HTR-8/SVneo (cell line): Measurements from ENCODE around the gene PCNX2.
A peak's percentile ranks its signal among the peaks of the same experiment; 100 is the strongest.

Experiments
- DNase-seq: peaks from one replicate; pipeline ENCODE4 v3.0.0; 2011; ENCODE audit warnings: low spot score, mixed read lengths; ENCODE audit not compliant: insufficient read length
- FAIRE-seq: peaks from 2 replicates; lab custom pipeline; 2011; peaks lifted over from hg19 to GRCh38; lab: Jason Lieb, UNC

The PCNX2 gene

DNA sequence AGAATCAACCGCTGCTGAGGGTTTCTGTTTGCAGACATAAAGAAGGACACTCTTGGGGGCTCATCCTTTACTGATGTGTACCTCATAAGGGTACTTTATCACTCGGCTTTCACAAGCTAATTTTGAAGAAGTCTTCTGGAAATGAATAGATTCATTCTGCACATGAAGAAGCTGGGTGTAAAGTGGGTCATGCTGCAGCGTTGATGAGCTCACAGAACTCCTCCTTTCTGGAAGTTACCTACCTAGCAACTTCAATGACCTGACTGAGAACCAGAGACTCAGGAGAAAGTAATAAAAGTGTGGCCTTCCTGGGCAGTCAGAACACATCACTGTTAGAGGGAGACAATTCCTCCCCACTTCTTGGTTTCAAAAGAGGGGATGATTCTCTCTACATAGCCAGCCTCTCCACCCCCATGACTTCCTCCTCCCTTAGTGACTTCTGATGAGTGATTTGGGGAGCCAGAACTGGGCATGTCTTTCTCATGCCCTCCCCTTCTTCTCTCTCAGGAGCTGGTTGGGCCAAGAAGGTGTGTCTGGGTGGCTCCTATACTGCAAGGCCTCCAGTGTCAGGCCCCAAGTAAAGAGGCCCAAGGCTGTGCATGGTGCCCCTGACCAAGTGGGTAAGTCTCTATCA is 27.0 kb downstream of the PCNX2 start:
- DNase-seq (no peak), FAIRE-seq (no peak)

DNA sequence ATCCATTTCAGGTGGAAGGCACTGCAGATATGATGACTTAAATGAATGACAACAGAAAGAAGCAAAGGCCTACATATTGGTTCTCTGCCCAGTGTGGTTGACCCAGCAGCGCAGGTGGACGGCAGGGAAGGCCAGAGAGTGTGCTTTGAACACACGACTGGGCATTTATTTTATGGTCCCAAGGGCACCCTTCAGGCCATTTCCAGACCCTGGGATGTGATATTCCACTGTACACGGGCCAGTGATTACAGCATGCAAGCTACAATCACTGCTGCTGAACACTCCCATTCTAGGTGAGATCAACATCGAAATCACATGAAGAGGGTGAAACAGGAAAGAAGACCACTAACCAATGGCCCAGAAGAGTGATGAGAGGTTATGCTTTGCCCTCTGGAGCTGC is 33.8 kb downstream of the PCNX2 start:
- DNase-seq (no peak), FAIRE-seq (no peak)

DNA sequence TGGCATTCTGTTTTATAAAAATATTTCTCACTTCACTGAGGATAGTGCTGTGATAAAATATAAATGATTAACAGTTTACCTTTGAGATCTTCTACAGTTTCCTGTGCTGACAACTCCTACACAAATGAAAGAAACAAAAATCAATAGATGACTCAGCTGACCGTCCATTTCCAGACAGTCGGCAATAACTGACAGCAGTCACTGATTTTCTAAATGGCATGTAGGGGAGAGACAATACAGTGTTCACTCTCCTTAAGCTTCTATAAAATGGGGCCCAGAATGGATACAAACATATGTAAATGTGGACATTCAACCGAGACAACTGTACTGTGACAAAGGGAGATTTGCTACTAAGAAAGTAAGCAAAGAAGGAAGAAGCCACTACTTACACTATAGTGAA is 34.3 kb downstream of the PCNX2 start:
- FAIRE-seq (no peak), DNase-seq (no peak)

DNA sequence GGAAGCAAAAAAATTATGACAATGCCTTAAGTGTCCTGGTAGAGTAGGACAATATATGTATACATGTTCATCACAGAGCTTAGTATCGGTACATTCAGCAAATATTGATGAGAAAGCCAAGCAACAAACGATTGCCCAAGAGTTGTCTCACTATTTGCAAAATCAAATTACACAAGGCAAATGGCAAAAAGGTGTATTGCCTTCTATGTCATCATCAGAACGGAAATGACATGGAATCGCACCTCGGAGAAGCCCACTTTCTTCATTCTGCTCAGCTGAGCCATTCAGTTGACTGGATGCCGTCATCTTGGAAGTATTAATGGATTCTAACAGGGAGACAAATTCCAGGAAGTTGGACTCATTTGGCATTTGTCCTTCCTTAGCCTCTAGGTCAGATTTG is 37.7 kb downstream of the PCNX2 start:
- FAIRE-seq: no peak

DNA sequence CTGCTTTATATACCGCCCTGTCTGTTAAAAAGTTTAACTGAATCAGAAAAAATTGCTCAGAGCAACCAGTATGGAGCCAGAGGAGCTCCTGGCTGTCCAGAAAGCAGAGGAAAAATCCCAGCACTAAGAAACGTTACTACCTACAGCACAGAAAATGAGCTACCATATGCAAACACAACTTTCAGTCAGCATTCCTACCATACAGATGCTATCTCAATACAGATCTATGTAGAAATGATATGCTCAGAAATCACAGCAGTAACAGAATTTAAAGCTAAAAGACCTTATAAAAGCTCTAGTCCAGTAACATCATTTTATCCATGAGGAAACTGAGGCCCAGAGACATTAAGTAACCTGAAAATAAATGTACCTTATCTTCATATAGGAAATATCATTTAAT is 38.7 kb downstream of the PCNX2 start:
- no peak for DNase-seq
- FAIRE-seq: no peak

More for the DNA sequence above, 37.7 kb downstream of the PCNX2 start:
- DNase-seq: no peak

DNA sequence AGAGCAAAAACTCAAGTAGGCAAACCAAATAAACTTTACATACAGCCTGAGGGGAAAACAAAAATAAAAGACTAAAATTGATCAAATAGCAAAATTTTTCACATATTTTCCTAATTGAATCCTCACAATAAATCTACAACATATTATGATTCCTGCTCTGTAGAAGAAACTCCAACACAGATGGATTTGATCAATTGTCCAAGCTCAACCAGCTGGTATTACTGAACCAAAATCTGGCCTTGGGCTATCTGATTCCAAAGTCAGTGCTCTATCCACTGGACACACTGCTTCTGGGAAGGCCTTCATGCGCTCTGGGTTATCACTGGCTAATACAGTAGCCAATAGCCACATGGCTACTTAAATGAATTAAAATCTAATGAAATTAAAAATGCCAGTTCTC is 39.3 kb downstream of the PCNX2 start:
- DNase-seq (no peak), FAIRE-seq (no peak)

DNA sequence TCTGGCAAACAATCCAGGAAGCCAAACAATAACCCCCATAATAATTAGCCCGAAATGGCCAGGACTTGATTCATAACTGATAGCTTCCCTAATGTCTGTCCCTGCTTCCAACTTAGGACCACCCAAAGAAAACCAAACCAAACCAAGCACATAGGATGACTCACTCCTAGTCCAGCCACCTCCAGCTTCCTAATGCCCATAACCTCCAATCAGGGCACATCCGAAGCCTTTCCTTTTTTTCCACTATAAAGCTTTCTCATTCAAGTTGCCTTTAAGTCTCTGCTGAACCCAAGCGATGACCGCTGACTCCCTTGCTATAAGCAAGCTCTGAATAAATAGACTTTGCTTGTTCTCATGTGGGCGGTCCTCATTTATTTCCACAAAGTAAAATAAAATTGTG is 40.4 kb downstream of the PCNX2 start:
- DNase-seq (no peak), FAIRE-seq (no peak)

DNA sequence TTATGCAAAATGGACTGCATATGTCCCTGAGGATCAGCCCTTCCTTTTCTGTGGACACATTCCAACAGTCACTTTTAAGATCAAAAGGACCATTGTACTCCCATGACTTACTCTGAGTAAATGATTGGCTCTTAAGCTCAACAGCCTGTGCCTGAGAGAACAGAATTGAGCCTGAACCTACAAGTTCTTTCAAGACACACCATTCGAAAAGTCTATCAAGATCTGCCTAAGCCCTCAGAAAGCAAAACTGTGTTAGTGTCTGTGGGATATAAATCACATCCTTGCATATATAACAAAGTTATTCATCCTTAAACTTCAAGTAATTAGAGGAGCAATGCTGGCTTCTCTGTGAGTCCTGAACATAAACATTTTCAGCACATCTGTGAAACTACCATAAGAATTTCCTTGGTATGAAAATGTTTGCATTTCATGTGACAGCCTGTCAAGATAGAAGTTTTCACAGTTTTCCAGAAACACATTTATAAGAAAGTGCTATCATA is 41.6 kb downstream of the PCNX2 start:
- FAIRE-seq (no peak), DNase-seq (no peak)

DNA sequence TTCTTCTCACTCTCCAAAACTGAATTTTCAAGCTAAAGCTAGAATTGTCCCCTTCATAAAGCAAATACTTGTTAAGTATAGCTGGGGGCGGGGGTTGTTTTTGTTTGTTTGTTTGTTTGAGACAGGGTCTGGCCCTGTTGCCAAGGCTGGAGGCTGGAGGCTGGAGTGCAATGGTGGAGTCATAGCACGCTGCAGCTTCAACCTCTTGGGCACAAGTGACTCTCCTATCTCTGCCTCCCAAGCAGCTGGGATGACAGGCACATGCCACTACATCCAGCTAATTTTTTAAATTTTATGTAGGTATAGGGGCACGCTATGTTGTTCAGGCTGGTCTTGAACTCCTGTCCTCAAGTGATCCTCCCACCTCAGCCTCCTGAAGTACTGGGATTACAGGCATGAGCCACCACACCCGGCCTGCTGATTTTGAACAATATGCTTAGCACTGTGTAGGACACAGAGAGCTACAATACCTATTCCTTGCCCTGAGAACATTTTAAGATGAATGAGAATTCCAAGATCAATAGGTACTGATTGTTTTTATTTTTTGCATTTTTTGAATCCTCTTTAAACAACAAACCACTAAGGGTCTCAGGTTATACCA is 42.2 kb downstream of the PCNX2 start:
- no peak for DNase-seq
- FAIRE-seq: no peak

DNA sequence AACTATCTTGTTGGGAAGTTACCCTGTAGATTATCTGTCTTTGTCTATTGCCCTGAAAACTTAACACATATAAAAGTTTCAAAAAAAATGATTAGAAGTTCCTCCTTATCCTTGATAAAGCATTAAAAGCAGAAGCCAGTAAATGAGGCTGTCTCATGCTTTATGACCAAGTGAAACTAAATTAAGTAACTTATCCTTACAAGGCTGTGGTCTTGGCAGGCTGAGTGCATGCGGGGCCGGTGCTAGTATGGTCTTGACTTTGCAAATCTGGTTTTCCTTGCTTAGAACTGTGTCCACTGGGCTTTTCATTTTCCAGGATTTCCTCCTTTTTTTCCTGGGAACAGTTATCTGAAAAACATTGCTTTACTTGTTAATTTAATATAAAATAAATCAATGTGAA is 43.1 kb downstream of the PCNX2 start:
- FAIRE-seq (no peak), DNase-seq (no peak)

DNA sequence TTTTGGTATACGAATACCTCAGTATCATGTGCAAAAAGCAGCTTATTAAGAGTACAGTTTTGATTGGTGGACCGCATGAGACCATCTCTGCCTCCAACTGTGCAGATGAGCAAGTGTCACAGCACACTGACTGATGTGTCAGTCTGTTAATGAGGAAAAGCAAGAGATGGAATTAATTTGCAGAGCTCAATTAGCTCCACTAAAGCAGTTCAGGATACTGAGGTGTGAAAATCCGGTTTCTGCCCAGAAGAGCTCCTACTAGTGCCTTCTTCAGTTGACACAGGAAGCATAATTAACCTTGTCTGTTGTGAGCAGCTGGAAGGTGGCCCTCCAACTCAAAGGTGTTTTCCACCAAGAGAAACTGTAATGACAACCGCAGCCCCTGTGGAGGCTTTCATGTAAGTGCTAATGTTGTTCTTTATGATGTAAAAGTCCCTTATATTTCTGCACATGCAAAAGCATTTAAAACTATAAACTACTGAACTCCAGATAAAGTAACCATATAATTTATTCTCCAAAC is 44.3 kb downstream of the PCNX2 start:
- DNase-seq (no peak), FAIRE-seq (no peak)

DNA sequence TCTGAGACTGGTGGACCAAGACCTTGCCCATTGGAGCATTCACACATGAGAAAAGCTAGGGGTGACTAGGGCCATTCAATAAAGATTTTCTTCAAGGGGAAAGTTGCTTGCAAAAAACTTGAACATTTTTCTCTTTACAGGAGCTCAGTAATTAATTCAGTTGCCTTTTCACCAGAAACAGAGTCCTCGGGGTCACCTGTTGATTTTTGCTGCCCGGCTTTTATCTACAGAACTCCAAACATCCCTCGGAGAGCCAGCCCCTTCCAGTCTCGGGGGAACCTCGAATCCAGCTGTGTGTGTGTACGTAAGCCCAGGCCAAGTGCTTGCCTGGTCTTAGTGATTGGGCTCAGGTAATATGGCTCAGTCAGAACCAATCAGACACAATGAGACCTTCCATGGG is 47.5 kb downstream of the PCNX2 start:
- FAIRE-seq: no peak
- DNase-seq: no peak

DNA sequence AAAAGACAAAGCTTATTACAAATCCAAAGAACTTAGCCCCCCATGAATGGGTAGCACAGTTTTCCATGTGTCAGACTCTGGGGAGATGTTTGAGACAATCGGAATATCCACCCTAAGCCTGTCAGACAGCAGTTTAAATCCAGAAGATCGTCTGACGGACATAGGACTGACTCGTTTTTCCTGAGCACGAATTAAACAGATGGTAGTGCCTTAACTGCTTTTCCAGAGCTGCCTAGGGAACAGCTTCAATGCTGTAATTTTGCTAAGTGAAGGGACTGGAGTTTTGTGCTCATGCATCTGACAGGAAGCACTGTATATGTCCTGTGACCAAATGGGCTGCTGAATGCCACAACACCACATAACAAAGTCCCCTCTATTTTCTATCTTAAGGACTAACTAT is 48.6 kb downstream of the PCNX2 start:
- FAIRE-seq (no peak), DNase-seq (no peak)

DNA sequence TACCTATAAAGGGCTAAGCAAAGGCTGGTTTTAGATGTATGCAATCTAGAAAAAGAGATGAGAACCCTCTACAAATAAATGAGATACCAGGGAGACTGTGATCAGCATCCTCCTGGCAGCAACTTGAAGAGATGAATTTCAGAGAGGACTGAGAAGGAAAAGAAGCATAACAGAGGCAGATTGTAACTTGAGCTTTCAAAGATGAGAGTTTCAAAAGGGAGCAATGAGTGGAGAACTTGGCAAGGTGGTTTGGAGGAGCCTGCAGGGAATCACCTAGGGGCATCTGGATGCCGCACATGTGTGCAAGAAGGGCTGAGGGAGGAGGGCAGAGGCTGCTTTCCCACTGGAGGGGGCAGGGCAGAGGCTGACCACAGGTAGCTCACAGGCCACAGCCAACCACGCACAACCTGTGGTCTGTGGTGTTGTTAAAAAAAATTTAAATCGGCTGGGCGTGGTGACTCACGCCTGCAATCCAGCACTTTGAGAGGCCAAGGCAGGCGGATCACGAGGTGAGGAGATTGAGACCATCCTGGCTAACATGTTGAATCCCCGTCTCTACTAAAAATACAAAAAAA is 50.2 kb downstream of the PCNX2 start:
- DNase-seq: no peak
- FAIRE-seq: no peak

DNA sequence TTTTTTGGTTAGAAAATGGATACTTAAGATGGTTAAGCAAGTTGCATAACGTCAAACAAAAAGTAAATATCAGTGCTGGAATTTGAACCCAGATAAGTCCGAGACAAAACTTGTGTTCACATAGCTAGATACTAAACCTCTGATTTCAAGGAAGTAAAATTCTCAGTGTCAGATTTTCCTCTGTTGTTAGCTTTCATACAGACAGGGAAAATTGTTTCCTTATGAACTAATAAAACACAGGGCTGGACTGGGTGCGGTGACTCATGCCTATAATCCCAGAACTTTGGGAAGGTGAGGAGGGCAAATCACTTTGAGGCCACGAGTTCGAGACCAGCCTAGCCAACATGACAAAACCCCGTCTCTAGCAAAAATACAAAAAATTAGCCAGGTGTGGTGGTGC is 51.3 kb downstream of the PCNX2 start:
- no peak for DNase-seq
- FAIRE-seq: no peak

DNA sequence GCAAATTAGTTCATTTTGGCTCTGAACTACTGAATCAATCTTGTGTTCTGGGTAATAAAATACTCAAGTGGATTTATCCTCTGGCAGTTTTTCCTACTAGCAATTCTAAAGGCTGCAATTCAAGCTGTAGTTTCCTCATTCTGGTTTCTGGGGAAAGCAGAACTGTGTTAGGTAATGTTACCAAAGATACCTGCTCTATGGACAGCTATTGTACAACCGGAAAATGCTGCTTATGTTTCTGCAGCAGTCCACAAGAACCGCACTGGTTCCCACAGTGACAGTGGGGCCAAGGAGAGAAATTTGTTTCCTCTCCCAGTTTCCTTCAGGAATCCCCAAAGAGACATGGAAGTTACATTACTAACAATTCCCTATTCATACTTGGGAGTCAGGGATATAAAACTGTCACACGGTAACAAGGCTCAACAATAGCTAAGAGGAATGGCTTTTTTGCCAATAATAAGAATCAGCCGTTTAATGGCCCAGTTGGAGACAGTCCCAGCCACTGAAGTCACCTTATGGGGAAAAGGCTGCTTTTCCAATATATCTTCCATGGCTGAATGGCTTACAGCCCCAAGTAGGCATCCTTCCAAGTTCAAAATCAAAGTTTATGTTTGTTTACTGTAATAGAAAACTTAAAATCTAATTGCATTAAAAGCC is 52.6 kb downstream of the PCNX2 start:
- DNase-seq (no peak), FAIRE-seq (no peak)

DNA sequence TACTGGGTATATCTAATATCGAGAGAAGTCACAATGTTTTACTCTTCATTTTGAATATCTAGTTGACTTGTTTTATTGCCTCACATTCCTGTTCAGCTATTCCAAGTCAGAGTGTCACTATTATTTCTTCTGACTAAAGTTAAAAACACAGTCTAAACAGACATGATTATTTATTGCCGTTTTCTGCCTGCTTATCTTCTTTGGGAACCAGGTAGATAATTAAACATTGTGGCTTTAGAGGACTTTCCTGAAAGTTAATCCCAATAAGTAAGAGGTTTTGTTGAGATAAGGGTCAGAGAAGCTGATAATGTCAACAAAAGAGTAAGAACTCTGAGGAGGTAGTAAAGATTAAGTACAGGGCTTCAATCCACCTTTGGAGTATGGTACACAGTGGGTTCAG is 53.8 kb downstream of the PCNX2 start:
- DNase-seq (no peak), FAIRE-seq (no peak)

DNA sequence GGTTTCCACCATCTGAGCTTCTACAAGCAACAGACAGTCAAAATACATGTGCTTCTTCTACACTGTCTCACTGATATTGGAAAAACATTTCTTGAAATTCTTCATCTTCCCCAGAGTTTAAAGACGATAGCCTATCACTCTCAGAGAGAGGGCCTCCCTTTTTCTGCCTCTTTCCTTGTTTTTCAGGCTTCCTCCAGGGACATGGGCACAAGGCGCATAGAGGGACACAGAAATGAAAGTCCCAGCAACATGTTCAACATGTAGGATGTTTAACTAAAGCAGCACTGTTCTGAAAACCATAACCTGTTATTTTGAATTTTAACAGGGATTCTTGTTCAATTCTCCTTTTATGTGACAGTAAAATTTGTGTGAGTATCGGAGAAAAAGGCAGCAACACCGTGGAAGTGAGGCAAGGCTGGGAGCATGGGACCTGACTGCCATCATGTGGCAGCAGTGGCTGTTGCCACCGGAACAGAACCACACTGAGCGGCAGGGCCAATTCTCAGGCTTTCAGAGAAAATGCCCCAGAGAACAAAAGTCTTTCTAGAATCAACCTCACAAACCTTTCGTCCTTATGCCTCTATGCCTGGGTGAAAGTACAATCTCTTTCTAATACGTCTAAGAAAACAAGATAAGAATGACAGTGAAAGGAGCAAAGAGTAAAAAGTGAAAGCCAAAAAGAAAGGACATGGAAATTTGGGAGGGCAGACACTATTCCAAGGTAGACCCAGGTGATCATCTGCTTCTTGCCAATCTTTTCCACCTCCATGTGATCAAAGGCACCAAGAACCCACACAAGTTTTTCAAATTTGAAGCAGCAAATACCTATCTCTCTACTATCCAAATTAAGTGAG is 54.5 kb downstream of the PCNX2 start:
- DNase-seq: peak; percentile 43
- FAIRE-seq: peak; percentile 77

DNA sequence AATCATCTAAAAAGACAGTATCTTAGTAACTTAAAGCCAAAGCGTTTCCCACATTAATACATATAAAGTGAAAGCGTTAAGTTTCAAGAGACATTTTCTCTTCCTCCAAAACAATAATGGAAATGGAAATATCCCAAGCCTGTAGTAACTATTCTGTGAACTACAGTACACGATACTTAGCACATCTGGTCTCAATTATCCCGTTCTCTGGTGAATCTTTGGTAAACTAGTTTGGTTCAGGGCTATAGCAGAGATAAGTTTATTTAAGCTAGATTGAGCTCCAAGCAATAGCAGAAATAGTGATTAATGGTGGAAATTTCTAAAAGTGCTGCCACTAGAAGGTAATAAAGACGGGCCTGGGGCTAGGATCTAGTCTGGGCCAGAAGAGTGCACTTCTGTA is 55.2 kb downstream of the PCNX2 start:
- FAIRE-seq: no peak
- no peak for DNase-seq

DNA sequence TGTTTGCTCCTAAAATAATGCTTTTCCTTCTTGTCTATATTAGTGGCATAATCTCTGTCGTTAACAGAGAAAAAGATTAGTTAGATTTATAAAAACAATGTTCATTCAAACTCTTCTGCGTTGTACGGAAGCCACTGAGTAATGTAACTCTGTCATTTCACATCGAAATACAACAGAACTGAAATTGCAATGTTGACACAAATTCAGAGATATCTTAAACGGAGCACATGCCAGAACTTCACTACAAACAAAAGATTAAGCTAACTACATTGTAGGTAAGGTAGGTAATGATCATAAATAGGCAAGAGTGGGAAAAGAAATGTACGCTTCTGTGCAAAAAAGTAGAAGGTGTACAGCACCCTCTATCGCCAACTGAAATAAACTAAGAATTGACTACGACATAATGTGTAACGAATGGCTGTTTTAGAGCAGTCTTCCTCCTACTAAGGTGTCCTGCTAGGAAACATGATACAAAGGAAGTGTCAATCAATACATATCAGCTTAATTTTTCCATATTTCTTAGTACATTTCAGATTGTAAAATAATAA is 56.6 kb downstream of the PCNX2 start:
- FAIRE-seq: no peak

More for the DNA sequence above, 56.6 kb downstream of the PCNX2 start:
- DNase-seq: no peak
